Transverse colon (tissue), 3 donors: ENCODE data around the gene FHOD1.

Experiments
- CTCF ChIP-seq, 5 experiments: fragments of 200-600 bp in 3 of 5; fragments of 450-650 bp in 2 of 5; sonication (generic) in 3 of 5; IDR thresholded peaks; 1 replicate in 2 of 5; 2 replicates in 3 of 5; pipeline ENCODE4 v1.5.1; 2016 to 2017; ENCODE audit warnings: antibody characterized with exemption in 5 of 5, inconsistent platforms in 3 of 5, mild to moderate bottlenecking in 2 of 5, moderate library complexity in 1 of 5
- EP300 ChIP-seq: sonication (generic); formaldehyde crosslinking; IDR thresholded peaks from one replicate; pipeline ENCODE4 v1.6.1; 2017; ENCODE audit warnings: antibody characterized with exemption, low read depth
- POLR2A ChIP-seq: fragments of 450-650 bp; IDR thresholded peaks from one replicate; pipeline ENCODE4 v1.6.1; 2016; ENCODE audit warnings: antibody characterized with exemption, mild to moderate bottlenecking, moderate library complexity

- no peak for TF ChIP-seq CTCF (IDR thresholded peaks at IDR 0.05)
- no peak for TF ChIP-seq EP300
- no peak for TF ChIP-seq POLR2A
Measured at GRCh38 chr16:67196881-67197280, 50.4 kb downstream of the FHOD1 start.
